Stimulated activated naive CD8-positive, alpha-beta T cell treated with anti-CD3 and anti-CD28 coated beads, Interleukin-15, Interleukin-2, amounts not matched to agents 100 ng/mL and 50 ng/mL, for 24 hours (primary cell): Measurements from ENCODE around the gene ZNRF1.
A peak's percentile ranks its signal among the peaks of the same experiment; 100 is the strongest.

Experiments used
- H3K27ac Mint-ChIP-seq: one replicate; pipeline ENCODE4 v1.8.0; 2021; ENCODE audit warnings: mild to moderate bottlenecking, mixed read lengths
- H3K27me3 Mint-ChIP-seq: one replicate; pipeline ENCODE4 v1.8.0; 2021; ENCODE audit warnings: mixed read lengths
- H3K36me3 Mint-ChIP-seq: one replicate; pipeline ENCODE4 v1.8.0; 2021; ENCODE audit warnings: low read depth, mixed read lengths
- H3K4me1 Mint-ChIP-seq: one replicate; pipeline ENCODE4 v1.8.0; 2021; ENCODE audit warnings: low read depth, mixed read lengths
- H3K4me3 Mint-ChIP-seq: one replicate; pipeline ENCODE4 v1.8.0; 2021; ENCODE audit warnings: mild to moderate bottlenecking, mixed read lengths
- H3K9me3 Mint-ChIP-seq: one replicate; pipeline ENCODE4 v1.8.0; 2021; ENCODE audit warnings: mixed read lengths

Gene ZNRF1

GRCh38 chr16:74991593-74992403 lies 7.0 kb upstream of the ZNRF1 start:
- no peak overlapping the region for H3K27ac Mint-ChIP-seq
- H3K4me3 Mint-ChIP-seq = no peak overlapping the region
- no peaks in the 10 kb centered on the region for H3K4me1 Mint-ChIP-seq
- no peaks in the 10 kb centered on the region for H3K36me3 Mint-ChIP-seq
- no peaks in the 10 kb centered on the region for H3K9me3 Mint-ChIP-seq
- peaks cover 9% of the 10 kb centered on the region for H3K27me3 Mint-ChIP-seq

DNA sequence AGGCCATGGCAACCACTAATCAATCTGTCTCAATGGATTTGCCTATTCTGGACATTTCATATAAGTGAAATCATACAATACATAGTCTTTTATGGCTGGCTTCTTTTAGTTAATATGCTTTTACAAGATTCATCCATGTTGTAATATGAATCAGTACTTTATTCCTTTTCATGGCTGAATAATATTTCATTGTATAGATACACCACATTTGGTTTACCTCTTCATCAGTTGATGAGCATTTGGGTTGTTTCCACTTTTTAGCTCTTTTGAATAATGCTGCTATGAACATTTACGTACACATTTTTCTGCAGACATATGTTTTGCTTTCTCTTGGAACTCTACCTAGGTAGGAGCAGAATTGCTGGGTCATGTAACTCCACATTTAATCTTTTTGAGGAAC lies 2.8 kb upstream of the ZNRF1 start:
- Mint-ChIP-seq H3K27ac (no peak overlapping the region), H3K4me3 (no peak overlapping the region), H3K4me1 (peaks cover 17% of the 10 kb centered on the region), H3K36me3 (no peaks in the 10 kb centered on the region), H3K9me3 (no peaks in the 10 kb centered on the region), H3K27me3 (peaks cover 25% of the 10 kb centered on the region)

DNA sequence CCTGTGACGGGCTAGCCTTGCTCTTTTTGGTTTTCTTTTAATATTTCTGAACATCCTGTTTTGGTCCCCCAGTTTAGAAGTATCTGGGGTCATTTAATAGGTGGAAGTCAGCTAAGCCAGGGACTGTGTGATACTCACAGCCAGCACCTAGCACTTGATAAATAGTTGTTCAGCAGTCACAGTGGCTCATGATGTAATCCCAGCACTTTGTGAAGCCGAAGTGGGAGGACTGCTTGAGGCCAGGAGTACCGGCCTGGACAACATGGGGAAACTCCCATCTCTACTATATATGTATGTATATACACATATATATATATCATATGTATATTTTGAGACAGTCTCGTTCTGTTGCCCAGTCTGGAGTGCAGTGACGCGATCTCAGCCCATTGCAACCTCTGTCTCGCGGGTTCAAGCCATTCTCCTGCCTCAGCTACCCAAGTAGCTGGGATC lies 1.8 kb upstream of the ZNRF1 start:
- no peak overlapping the region for H3K4me3 Mint-ChIP-seq
- peaks cover 34% of the 10 kb centered on the region for H3K27me3 Mint-ChIP-seq
- H3K27ac Mint-ChIP-seq = no peak overlapping the region
- peaks cover 19% of the 10 kb centered on the region for H3K4me1 Mint-ChIP-seq
- no peaks in the 10 kb centered on the region for H3K36me3 Mint-ChIP-seq
- no peaks in the 10 kb centered on the region for H3K9me3 Mint-ChIP-seq

- peaks cover 25% of the 10 kb centered on the region for H3K4me1 Mint-ChIP-seq
- no peaks in the 10 kb centered on the region for H3K9me3 Mint-ChIP-seq
- no peaks in the 10 kb centered on the region for H3K36me3 Mint-ChIP-seq
- peak overlapping the region; percentile 84 for H3K4me3 Mint-ChIP-seq
- H3K27ac Mint-ChIP-seq = no peak overlapping the region
- H3K27me3 Mint-ChIP-seq = peaks cover 41% of the 10 kb centered on the region
Measured at GRCh38 chr16:74999219-74999608, 390 bp downstream of the ZNRF1 start.

DNA sequence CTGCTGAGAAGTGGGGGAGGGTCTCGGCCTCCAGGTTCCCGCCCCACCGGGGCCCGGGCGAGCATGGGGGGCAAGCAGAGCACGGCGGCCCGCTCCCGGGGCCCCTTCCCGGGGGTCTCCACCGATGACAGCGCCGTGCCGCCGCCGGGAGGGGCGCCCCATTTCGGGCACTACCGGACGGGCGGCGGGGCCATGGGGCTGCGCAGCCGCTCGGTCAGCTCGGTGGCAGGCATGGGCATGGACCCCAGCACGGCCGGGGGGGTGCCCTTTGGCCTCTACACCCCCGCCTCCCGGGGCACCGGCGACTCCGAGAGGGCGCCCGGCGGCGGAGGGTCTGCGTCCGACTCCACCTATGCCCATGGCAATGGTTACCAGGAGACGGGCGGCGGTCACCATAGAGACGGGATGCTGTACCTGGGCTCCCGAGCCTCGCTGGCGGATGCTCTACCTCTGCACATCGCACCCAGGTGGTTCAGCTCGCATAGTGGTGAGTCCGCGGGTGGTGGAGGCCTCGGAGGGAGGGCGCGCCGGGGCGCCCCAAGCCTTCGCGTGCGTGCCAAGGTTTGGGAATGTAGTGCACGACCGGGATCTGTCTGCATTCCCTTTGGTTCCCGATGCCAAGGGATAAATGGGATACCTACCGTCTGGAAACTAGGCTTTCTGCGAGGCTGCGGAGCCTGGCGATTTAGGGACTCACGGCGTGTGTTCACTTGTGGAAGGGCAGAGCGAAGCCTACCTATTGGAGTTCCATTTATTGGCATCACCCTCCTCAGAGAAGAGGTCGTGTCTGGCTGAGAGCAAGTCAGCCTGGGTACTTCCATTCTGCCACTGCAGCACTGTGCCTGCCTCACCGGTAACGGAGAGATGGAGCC lies 1.0 kb downstream of the ZNRF1 start:
- peaks cover 25% of the 10 kb centered on the region for H3K4me1 Mint-ChIP-seq
- H3K27ac Mint-ChIP-seq = peak overlapping the region; percentile 52
- H3K27me3 Mint-ChIP-seq = peaks cover 41% of the 10 kb centered on the region
- H3K4me3 Mint-ChIP-seq = peak overlapping the region; percentile 84
- no peaks in the 10 kb centered on the region for H3K9me3 Mint-ChIP-seq
- no peaks in the 10 kb centered on the region for H3K36me3 Mint-ChIP-seq

DNA sequence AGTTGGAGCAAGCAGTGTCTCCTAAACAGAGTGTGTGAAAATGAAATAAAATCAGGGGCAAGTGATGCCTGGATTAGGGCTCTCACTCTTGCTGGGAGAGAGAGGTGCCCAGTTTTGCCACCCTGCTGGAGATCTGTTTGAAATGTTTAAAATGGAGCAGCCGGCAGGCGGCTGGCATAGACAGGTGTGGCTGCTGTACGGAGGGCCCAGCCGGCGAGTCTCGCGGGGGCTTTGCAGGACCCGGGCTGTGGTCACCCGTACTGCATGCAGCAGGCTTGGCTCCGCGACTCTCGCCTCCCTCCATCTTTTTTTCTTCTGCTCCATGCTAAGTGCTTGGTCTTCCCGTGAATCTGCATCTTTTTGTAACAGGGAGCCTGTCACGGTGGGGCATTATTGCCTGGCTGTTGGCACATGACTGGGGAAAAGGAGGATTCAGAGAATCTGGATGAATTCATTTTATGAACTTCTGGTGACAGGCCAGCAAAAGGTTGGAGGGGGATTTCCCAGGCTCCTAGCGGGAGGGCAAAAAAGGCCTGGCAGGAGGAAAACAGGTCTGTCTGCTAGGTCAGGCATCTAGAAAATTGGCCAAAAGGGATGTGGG lies 1.8 kb downstream of the ZNRF1 start:
- H3K36me3 Mint-ChIP-seq = no peaks in the 10 kb centered on the region
- H3K4me3 Mint-ChIP-seq = peak overlapping the region; percentile 84
- H3K9me3 Mint-ChIP-seq = no peaks in the 10 kb centered on the region
- H3K27ac Mint-ChIP-seq = peak overlapping the region; percentile 52
- H3K4me1 Mint-ChIP-seq = peaks cover 25% of the 10 kb centered on the region
- peaks cover 41% of the 10 kb centered on the region for H3K27me3 Mint-ChIP-seq

DNA sequence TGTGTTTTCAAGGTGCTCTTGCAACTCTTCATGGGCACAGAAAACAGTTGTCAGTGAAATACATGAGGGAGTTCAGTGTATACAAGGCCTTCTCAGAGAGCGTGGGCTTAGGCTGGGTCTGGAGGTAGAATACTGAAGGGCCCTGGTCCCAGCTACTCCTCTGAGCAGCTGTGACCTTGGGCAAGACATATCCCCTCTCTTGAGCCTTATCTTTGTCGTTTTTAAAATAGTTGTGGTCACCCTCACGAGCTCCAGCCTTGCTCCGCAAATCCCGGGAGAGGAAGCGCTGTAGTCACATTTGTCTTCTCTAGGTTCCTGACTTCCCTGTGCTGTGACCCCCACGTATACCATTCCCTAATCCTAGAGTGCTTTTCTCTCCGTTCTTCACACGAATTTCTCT lies 3.6 kb downstream of the ZNRF1 start:
- H3K27ac Mint-ChIP-seq = no peak overlapping the region
- no peaks in the 10 kb centered on the region for H3K36me3 Mint-ChIP-seq
- H3K9me3 Mint-ChIP-seq = no peaks in the 10 kb centered on the region
- peaks cover 25% of the 10 kb centered on the region for H3K4me1 Mint-ChIP-seq
- H3K27me3 Mint-ChIP-seq = peaks cover 30% of the 10 kb centered on the region
- H3K4me3 Mint-ChIP-seq = no peak overlapping the region

- Mint-ChIP-seq H3K4me1 (peaks cover 24% of the 10 kb centered on the region), H3K27ac (no peak overlapping the region), H3K9me3 (no peaks in the 10 kb centered on the region), H3K36me3 (no peaks in the 10 kb centered on the region), H3K4me3 (no peak overlapping the region), H3K27me3 (peaks cover 27% of the 10 kb centered on the region)
Measured at GRCh38 chr16:75003931-75004330, 5.1 kb downstream of the ZNRF1 start.

DNA sequence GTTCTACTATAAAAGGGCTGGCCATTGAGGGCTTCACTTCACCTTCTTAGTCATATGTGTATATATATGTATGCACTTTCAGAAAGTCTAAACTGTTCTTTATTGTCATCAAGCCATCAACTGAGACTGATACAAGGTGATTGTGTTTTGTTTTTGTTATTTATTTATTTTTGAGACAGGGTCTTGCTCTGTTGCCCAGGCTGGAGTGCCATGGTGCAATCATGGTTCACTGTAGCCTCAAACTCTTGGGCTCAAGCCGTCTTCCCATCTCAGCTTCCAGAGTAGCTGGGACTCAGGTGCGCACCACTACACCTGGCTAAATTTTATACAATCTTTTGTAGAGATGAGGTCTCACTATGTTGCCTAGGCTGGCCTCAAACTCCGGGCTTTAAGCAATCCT lies 5.6 kb downstream of the ZNRF1 start:
- Mint-ChIP-seq H3K9me3 (no peaks in the 10 kb centered on the region), H3K36me3 (no peaks in the 10 kb centered on the region), H3K27me3 (peaks cover 27% of the 10 kb centered on the region), H3K27ac (no peak overlapping the region), H3K4me3 (no peak overlapping the region), H3K4me1 (peaks cover 29% of the 10 kb centered on the region)

- Mint-ChIP-seq H3K36me3 (no peaks in the 10 kb centered on the region), H3K27ac (no peak overlapping the region), H3K4me1 (peaks cover 27% of the 10 kb centered on the region), H3K27me3 (peaks cover 19% of the 10 kb centered on the region), H3K4me3 (no peak overlapping the region), H3K9me3 (no peaks in the 10 kb centered on the region)
Measured at GRCh38 chr16:75005697-75006096, 6.9 kb downstream of the ZNRF1 start.

DNA sequence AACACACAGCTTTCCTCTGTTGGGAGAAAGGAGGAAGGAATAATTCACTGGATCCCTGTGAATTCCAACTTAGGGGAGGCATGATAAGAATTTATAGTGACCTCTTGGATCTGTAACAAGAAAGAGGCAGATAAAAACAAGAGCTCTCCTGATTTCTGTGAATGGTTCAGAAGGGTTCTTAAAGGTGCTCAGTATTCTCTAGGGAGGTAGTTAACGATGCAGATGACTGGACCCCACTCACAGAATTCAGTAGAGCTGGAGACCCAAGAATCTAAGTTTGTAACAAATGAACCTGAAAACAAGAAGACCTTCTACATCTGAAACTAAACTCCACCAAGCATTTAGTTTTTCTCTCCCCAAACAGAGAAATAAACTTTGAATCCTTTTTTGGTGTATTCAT lies 8.6 kb downstream of the ZNRF1 start:
- no peak overlapping the region for H3K4me3 Mint-ChIP-seq
- H3K27me3 Mint-ChIP-seq = peaks cover 4% of the 10 kb centered on the region
- no peaks in the 10 kb centered on the region for H3K36me3 Mint-ChIP-seq
- peaks cover 40% of the 10 kb centered on the region for H3K4me1 Mint-ChIP-seq
- no peaks in the 10 kb centered on the region for H3K9me3 Mint-ChIP-seq
- H3K27ac Mint-ChIP-seq = no peak overlapping the region

DNA sequence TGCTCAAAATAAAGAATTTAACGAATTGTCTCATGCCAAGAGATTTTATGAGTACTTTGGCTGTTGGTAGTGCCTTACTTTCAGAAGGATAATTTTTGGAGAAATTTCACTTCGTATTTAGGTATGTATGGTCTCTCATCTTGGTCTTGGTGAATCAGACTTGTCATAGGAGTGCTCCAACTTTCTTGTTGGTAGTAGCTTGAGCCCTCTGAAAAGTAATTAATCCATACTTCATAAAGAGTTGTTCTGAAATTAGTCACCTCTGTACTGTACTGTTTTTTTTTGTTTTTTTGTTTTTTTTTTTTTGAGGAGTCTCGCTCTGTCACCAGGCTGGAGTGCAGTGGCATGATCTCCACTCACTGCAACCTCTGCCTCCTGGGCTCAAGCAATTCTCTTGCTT lies 11.6 kb downstream of the ZNRF1 start:
- no peaks in the 10 kb centered on the region for H3K9me3 Mint-ChIP-seq
- no peaks in the 10 kb centered on the region for H3K36me3 Mint-ChIP-seq
- H3K27ac Mint-ChIP-seq = no peak overlapping the region
- H3K4me3 Mint-ChIP-seq = no peak overlapping the region
- H3K4me1 Mint-ChIP-seq = peaks cover 48% of the 10 kb centered on the region
- H3K27me3 Mint-ChIP-seq = no peaks in the 10 kb centered on the region

GRCh38 chr16:75011634-75012307 lies 12.9 kb downstream of the ZNRF1 start:
- Mint-ChIP-seq H3K27me3 (no peaks in the 10 kb centered on the region), H3K4me3 (peak overlapping the region; percentile 67), H3K27ac (peak overlapping the region; percentile 81), H3K36me3 (no peaks in the 10 kb centered on the region), H3K4me1 (peaks cover 48% of the 10 kb centered on the region), H3K9me3 (no peaks in the 10 kb centered on the region)

GRCh38 chr16:75012380-75013081 lies 13.7 kb downstream of the ZNRF1 start:
- H3K4me1 Mint-ChIP-seq = peaks cover 48% of the 10 kb centered on the region
- peak overlapping the region; percentile 67 for H3K4me3 Mint-ChIP-seq

More at GRCh38 chr16:75012380-75013081, 13.7 kb downstream of the ZNRF1 start:
- H3K9me3 Mint-ChIP-seq = no peaks in the 10 kb centered on the region
- peak overlapping the region; percentile 81 for H3K27ac Mint-ChIP-seq
- no peaks in the 10 kb centered on the region for H3K27me3 Mint-ChIP-seq
- no peaks in the 10 kb centered on the region for H3K36me3 Mint-ChIP-seq
